HepG2 (cell line): ENCODE data around the gene RTEL1. TPM values are rescaled to one million over a fixed set of nuclear protein-coding genes. Genes with fewer than 3 reads are reported as not detected.

Experiments
- ASH2L ChIP-seq: fragments of 300-600, 200-600 bp; sonication (generic); IDR thresholded peaks from 2 replicates; pipeline ENCODE4 v1.7.0; 2017; ENCODE audit warnings: low read depth, mild to moderate bottlenecking, moderate library complexity, mixed read lengths, low read length; ENCODE audit not compliant: insufficient read length
- HMG20B ChIP-seq: conservative IDR thresholded peaks from 2 replicates; pipeline ENCODE4 v1.6.1; 2016; ENCODE audit warnings: missing genetic modification reagents, missing compliant biosample characterization
- HNRNPLL ChIP-seq: fragments of 200-400 bp; formaldehyde crosslinking; IDR thresholded peaks from 2 replicates; pipeline ENCODE4 v1.6.1; 2017; ENCODE audit warnings: mild to moderate bottlenecking, low read depth, low read length; ENCODE audit not compliant: poor library complexity, severe bottlenecking
- ISX ChIP-seq: sonication (generic); formaldehyde crosslinking; conservative IDR thresholded peaks from 2 replicates; pipeline ENCODE4 v1.5.0; 2020; ENCODE audit warnings: missing genetic modification reagents
- KLF16 ChIP-seq, 2 experiments: sonication (generic) in 1 of 2; formaldehyde crosslinking in 1 of 2; IDR thresholded peaks; 2 replicates each; pipeline versions ENCODE4 v1.6.1 to v1.8.0; 2016 to 2023; ENCODE audit warnings: missing genetic modification reagents in 2 of 2, missing compliant biosample characterization in 1 of 2
- MEIS2 ChIP-seq: sonication (generic); formaldehyde crosslinking; IDR thresholded peaks from 2 replicates; pipeline ENCODE4 v1.9.0; 2021; ENCODE audit warnings: mild to moderate bottlenecking, missing genetic modification reagents
- ZBTB7A ChIP-seq: sonication (generic); formaldehyde crosslinking; IDR thresholded peaks from 2 replicates; pipeline ENCODE4 v1.8.0; 2022; ENCODE audit warnings: mild to moderate bottlenecking, missing genetic modification reagents
- ZNF180 ChIP-seq: sonication (generic); formaldehyde crosslinking; IDR thresholded peaks from 2 replicates; pipeline ENCODE4 v1.4.0; 2020; ENCODE audit warnings: low read depth, missing genetic modification reagents, borderline replicate concordance
- ZNF737 ChIP-seq: sonication (generic); formaldehyde crosslinking; IDR thresholded peaks from 2 replicates; pipeline ENCODE4 v1.5.0; 2020; ENCODE audit warnings: missing genetic modification reagents, mild to moderate bottlenecking, borderline replicate concordance
- ZSCAN31 ChIP-seq: sonication (generic); formaldehyde crosslinking; IDR thresholded peaks from 2 replicates; pipeline ENCODE4 v1.5.0; 2020; ENCODE audit warnings: low read depth, mild to moderate bottlenecking, missing genetic modification reagents
- polyA plus RNA-seq, 8 experiments: library from polyadenylated mRNA; depleted of rRNA in 3 of 8; stranded (reverse) in 7 of 8; unstranded in 1 of 8; fragments of >200 nt; fragmentation: Illumina TruSeq in 4 of 8; extraction: Trizol in 4 of 8; gene quantifications; 2 replicates each; pipeline versions ENCODE4 v1.2.1 to v1.2.3, GENCODE V29; 2011 to 2016; ENCODE audit warnings: low read depth in 4 of 8, missing spikeins in 1 of 8, mixed read lengths in 1 of 8; ENCODE audit not compliant: insufficient read depth in 1 of 8
- total RNA-seq, 5 experiments: library from RNA; depleted of rRNA; stranded (reverse); fragments of >200 nt; fragmentation: Illumina TruSeq; extraction: Trizol; gene quantifications; 2 replicates each; pipeline ENCODE4 v1.2.3, GENCODE V29; 2016; ENCODE audit warnings: low read depth in 1 of 5
- TF ChIP-seq, protein P1 (sequence below), 2 experiments: sonication (generic) in 1 of 2; formaldehyde crosslinking in 1 of 2; IDR thresholded peaks; 2 replicates each; pipeline versions ENCODE4 v1.6.1 to v1.9.0; 2014 to 2022; ENCODE audit warnings: antibody characterized with exemption in 1 of 2, borderline replicate concordance in 1 of 2, inconsistent platforms in 1 of 2, low read depth in 1 of 2, missing genetic modification reagents in 1 of 2
- TF ChIP-seq, protein P2 (sequence below): sonication (generic); formaldehyde crosslinking; IDR thresholded peaks from 2 replicates; pipeline ENCODE4 v1.5.0; 2020; ENCODE audit warnings: missing genetic modification reagents, mild to moderate bottlenecking, borderline replicate concordance
- TF ChIP-seq, protein P3 (sequence below): sonication (generic); formaldehyde crosslinking; IDR thresholded peaks from 2 replicates; pipeline ENCODE4 v1.4.0; 2020; ENCODE audit warnings: missing genetic modification reagents
- TF ChIP-seq, protein P4 (sequence below): sonication (generic); formaldehyde crosslinking; IDR thresholded peaks from 2 replicates; pipeline ENCODE4 v1.9.0; 2021; ENCODE audit warnings: missing genetic modification reagents, mild to moderate bottlenecking, borderline replicate concordance
- TF ChIP-seq, protein P5 (sequence below): sonication (generic); formaldehyde crosslinking; IDR thresholded peaks from 2 replicates; pipeline ENCODE4 v1.4.0; 2020; ENCODE audit warnings: missing genetic modification reagents, borderline replicate concordance

Gene RTEL1
- total and polyA plus RNA-seq, 2 of the 13 experiments (the other 11 are each of a cell fraction or from before 2014, with no cell fraction given): 21.8 to 36.4 TPM

DNA sequence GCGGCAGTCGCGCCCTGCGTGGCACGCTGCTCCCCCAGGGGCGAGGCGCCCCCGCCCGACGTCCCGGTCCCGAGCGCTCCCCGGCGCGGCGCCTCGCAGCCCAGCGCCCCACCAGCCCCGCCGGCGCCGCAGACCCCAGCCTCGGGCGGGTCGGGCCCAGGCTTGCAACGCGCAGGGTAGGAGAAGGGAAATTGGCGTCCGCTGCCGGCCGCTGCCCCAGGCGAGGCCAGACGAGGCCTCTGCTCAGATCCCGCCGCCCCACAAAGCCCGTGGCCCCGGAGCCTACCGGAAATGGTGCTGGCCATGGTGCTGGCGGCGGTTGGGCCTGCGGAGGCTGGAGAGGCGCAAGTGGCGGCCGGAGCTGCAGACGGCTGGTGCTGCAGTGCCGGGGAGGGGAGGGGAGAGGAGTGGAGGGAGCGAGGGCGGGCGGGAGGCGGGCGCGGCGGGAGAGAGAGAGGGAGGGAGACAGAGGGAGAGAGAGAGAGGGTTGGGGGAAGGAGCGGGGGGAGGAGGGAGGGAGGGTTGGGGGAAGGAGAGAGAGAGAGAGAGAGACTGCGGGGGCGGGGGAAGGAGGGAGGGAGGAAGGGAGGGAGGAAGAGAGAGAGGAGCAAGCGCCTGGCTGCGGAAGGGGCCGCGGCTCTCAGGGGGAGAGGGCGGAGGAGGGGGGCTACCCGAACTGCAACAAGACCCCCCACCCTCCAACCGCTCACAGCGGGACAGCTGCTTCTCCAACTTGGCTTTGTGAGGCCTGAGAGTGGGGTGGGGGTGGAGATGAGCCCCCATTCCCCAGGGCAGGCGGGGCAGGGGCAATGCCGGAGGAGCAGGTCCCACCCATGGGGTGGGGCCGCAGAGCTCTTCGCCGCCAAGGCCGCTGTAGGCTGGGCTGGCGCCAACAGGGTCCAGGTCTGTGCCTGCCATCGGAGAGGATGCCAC lies 4.8 kb upstream of the RTEL1 start, which contains the start of gene STMN3 (continued):
- TF ChIP-seq, protein P1, sequence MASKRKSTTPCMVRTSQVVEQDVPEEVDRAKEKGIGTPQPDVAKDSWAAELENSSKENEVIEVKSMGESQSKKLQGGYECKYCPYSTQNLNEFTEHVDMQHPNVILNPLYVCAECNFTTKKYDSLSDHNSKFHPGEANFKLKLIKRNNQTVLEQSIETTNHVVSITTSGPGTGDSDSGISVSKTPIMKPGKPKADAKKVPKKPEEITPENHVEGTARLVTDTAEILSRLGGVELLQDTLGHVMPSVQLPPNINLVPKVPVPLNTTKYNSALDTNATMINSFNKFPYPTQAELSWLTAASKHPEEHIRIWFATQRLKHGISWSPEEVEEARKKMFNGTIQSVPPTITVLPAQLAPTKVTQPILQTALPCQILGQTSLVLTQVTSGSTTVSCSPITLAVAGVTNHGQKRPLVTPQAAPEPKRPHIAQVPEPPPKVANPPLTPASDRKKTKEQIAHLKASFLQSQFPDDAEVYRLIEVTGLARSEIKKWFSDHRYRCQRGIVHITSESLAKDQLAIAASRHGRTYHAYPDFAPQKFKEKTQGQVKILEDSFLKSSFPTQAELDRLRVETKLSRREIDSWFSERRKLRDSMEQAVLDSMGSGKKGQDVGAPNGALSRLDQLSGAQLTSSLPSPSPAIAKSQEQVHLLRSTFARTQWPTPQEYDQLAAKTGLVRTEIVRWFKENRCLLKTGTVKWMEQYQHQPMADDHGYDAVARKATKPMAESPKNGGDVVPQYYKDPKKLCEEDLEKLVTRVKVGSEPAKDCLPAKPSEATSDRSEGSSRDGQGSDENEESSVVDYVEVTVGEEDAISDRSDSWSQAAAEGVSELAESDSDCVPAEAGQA (IDR thresholded peaks at IDR 0.05; ENCODE audit: low read depth): peak; percentile 71; the same call in 1 of the 2 replicates
- TF ChIP-seq, protein P1 (CRISPR knock-in tag; IDR thresholded peaks at IDR 0.05; ENCODE audit: borderline replicate concordance): peak; percentile 97; the same call in 1 of the 2 replicates
- TF ChIP-seq, protein P2, sequence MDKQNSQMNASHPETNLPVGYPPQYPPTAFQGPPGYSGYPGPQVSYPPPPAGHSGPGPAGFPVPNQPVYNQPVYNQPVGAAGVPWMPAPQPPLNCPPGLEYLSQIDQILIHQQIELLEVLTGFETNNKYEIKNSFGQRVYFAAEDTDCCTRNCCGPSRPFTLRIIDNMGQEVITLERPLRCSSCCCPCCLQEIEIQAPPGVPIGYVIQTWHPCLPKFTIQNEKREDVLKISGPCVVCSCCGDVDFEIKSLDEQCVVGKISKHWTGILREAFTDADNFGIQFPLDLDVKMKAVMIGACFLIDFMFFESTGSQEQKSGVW: 0 out of 2 replicates have a peak, but pooled peaks have one; percentile 69
- TF ChIP-seq, protein P3, sequence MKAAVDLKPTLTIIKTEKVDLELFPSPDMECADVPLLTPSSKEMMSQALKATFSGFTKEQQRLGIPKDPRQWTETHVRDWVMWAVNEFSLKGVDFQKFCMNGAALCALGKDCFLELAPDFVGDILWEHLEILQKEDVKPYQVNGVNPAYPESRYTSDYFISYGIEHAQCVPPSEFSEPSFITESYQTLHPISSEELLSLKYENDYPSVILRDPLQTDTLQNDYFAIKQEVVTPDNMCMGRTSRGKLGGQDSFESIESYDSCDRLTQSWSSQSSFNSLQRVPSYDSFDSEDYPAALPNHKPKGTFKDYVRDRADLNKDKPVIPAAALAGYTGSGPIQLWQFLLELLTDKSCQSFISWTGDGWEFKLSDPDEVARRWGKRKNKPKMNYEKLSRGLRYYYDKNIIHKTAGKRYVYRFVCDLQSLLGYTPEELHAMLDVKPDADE (CRISPR knock-in tag): peak; percentile 94; the same call in 1 of the 2 replicates
- peak; percentile 73 for TF ChIP-seq ZBTB7A (CRISPR knock-in tag)
- TF ChIP-seq ZNF737 (CRISPR knock-in tag): no peak
- peak; percentile 89 for TF ChIP-seq HMG20B (CRISPR knock-in tag)
- TF ChIP-seq, protein P4, sequence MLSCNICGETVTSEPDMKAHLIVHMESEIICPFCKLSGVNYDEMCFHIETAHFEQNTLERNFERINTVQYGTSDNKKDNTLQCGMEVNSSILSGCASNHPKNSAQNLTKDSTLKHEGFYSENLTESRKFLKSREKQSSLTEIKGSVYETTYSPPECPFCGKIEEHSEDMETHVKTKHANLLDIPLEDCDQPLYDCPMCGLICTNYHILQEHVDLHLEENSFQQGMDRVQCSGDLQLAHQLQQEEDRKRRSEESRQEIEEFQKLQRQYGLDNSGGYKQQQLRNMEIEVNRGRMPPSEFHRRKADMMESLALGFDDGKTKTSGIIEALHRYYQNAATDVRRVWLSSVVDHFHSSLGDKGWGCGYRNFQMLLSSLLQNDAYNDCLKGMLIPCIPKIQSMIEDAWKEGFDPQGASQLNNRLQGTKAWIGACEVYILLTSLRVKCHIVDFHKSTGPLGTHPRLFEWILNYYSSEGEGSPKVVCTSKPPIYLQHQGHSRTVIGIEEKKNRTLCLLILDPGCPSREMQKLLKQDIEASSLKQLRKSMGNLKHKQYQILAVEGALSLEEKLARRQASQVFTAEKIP: no peak
- peak; percentile 99 for TF ChIP-seq MEIS2 (CRISPR knock-in tag)
- TF ChIP-seq KLF16 (CRISPR knock-in tag; IDR thresholded peaks at IDR 0.05): peak; percentile 97 to 100
- TF ChIP-seq, protein P5, sequence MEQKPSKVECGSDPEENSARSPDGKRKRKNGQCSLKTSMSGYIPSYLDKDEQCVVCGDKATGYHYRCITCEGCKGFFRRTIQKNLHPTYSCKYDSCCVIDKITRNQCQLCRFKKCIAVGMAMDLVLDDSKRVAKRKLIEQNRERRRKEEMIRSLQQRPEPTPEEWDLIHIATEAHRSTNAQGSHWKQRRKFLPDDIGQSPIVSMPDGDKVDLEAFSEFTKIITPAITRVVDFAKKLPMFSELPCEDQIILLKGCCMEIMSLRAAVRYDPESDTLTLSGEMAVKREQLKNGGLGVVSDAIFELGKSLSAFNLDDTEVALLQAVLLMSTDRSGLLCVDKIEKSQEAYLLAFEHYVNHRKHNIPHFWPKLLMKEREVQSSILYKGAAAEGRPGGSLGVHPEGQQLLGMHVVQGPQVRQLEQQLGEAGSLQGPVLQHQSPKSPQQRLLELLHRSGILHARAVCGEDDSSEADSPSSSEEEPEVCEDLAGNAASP (CRISPR knock-in tag): peak; percentile 96
- TF ChIP-seq ZNF180 (CRISPR knock-in tag): peak; percentile 86; the same call in 1 of the 2 replicates
- TF ChIP-seq HNRNPLL: peak; percentile 94
- TF ChIP-seq ZSCAN31 (CRISPR knock-in tag): peak; percentile 89; the same call in 1 of the 2 replicates
- TF ChIP-seq ISX (CRISPR knock-in tag): peak; percentile 95
- TF ChIP-seq ASH2L: no peak
